Retinal pigment epithelial cell (primary cell): Measurements from ENCODE around the gene FALEC.
"Not testable (repeated sequence)": the region's sequence is repeated elsewhere in the genome, so short reads cannot be mapped to it uniquely, and the experiment has no call there.

Experiments used
- DNase-seq: peaks from one replicate; pipeline ENCODE4 v3.0.0-alpha.2; 2010; ENCODE audit warnings: low read depth
- H3K4me3 ChIP-seq: 2 replicates; pipeline ENCODE4 v1.5.1; 2011; ENCODE audit warnings: mild to moderate bottlenecking, low read length, control low read depth, moderate library complexity
- CTCF ChIP-seq: conservative IDR thresholded peaks from 2 replicates; pipeline ENCODE4 v1.5.1; 2011; ENCODE audit warnings: low read depth, low read length, control low read depth, inconsistent platforms

The FALEC gene

DNA sequence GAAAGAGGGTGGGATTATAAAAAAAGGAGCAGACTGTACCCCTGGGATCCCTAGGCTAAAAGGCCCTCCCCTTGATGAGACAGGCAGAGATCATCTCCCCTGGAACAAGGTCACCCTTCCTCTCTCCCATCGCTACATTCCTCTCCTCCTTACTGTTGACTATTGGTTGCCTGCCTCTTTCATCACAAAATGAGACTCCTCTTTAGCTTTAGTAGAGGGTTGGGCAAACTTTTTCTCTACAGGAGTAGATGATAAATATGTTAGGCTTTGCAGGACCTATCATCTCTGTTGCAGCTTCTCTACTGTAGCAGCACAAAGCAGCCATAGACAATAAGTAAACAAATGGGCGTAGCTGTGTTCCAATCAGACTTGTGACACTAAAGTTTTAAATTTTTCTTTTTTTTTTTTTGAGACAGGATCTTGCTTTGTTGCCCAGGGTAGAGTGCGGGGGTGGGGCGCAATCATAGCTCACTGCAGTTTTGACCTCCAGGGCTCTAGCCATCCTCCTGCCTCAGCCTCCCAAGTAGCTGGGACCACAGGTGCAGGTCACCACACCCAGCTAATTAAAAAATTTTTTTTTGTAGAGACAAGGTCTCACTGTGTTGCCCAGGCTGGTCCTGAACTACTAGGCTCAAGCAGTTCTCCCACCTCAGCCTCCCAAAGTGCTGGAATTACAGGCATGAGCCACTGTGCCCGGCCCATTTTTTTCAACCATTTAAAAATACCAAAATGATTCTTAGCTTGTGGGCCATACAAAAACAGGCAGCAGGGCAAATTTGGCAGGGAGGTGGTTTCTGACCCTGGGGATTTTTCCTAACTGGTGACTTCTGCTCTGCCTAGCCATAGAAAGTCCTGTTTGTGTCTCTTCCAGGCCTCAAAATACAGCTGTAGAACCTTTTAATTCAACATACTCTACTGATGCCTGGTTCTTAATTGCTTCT is 48.8 kb downstream of the FALEC start:
- DNase-seq = no peak
- H3K4me3 ChIP-seq = no peak overlapping the region
- TF ChIP-seq CTCF = no peak

GRCh38 chr1:150565240-150565991 is 49.9 kb downstream of the FALEC start:
- not testable (repeated sequence) for H3K4me3 ChIP-seq, DNase-seq

- H3K4me3 ChIP-seq = no peak overlapping the region
- DNase-seq = no peak
- no peak for TF ChIP-seq CTCF
Observed at GRCh38 chr1:150566589-150567340, 51.2 kb downstream of the FALEC start.

GRCh38 chr1:150567341-150567716 is 51.8 kb downstream of the FALEC start:
- DNase-seq = no peak
- peak overlapping the region; percentile 29 for H3K4me3 ChIP-seq

GRCh38 chr1:150567717-150568593 is 52.4 kb downstream of the FALEC start:
- H3K4me3 ChIP-seq = peak overlapping the region; percentile 29
- DNase-seq = peak; percentile 99
- no peak for TF ChIP-seq CTCF

More at GRCh38 chr1:150567341-150567716, 51.8 kb downstream of the FALEC start:
- no peak for TF ChIP-seq CTCF

GRCh38 chr1:150568594-150568966 is 53.0 kb downstream of the FALEC start:
- DNase-seq = no peak
- no peak overlapping the region for H3K4me3 ChIP-seq
- TF ChIP-seq CTCF = no peak
